GM21515 (cell line): ENCODE results near the gene KLHL5.
A peak's percentile ranks its signal among the peaks of the same experiment; 100 is the strongest.
"Not testable (repeated sequence)": the region's sequence is repeated elsewhere in the genome, so short reads cannot be mapped to it uniquely, and the experiment has no call there.

ENCODE experiments used
- ATAC-seq: cut with Tn5 transposase; IDR thresholded peaks from one replicate; pipeline ENCODE4 v1.9.1; 2021; ENCODE audit not compliant: unreplicated experiment

Gene KLHL5

DNA sequence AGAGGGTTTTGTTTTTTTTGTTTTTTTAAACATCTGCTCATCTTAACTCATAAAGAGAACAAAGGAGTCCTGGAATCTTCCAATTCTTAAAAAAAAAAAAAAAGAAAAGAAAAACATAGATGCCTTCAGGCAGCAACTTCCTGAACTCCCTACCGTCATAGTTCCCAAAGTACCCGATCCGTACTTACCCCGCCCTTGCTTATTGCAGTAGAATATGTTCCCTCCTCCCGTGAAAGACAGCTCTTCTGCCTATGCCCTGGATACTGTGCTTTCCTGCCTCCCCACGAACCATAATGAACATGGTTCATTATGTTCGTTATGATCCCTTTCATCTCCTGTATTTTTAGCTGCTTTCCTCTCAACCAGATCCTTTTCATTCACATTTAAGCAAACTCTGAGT, 40.3 kb downstream of the KLHL5 start:
- no peak for ATAC-seq

DNA sequence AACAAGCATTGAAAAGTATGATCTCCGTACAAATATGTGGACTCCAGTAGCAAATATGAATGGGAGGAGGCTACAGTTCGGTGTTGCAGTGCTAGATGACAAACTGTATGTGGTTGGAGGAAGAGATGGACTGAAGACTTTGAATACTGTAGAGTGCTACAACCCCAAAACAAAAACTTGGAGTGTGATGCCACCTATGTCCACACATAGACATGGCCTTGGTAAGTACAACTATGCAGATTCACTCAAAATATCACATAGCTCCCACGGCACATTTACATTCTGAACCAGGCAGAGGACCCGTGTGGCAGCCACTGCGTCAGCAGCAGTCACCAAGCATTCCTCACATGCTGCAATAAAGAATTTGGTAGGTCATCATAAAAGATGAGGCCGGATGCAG, 41.3 kb downstream of the KLHL5 start:
- no peak for ATAC-seq

DNA sequence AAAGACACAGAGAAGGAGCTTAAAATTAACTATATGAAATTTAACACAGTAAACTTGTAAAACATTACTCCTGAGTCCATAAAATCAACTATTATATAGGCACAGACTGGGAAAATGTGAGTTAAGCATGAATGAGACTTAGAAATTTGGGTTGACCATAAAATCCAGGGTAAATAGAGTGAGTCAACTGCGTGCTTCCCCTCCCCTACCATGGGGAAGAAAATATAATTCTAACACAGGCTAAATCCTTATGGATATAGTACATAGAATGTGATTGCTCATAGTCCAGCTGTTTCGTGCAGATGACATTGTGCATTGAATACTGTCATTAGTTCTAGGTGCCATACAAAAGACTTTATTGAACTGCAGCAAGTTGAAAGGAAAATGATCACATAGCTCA, 42.2 kb downstream of the KLHL5 start:
- no peak for ATAC-seq

DNA sequence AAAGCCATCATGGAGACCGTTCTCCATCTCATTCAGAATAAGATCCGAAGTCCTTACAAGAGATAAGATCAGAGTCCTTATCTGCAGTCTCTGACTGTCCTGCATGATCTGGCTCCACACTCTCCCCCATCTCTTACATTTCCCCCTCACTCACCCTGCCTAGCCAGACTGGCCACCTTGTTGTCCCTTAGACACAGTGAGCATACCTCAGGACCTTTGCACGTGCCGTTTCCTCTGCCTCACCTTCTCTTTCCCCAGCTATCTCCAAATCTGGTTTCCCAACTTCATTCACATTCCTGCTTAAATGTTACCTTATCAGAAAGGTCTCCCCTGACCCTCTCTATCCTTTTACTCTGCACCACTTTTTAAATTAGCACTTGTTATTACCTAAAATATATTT, 44.0 kb downstream of the KLHL5 start:
- ATAC-seq = no peak

- ATAC-seq = no peak
Measured at GRCh38 chr4:39114436-39114835, 52.4 kb downstream of the KLHL5 start.

- ATAC-seq = no peak
Measured at GRCh38 chr4:39118034-39118658, 56.1 kb downstream of the KLHL5 start.

GRCh38 chr4:39120418-39120817, 58.4 kb downstream of the KLHL5 start:
- no peak for ATAC-seq

DNA sequence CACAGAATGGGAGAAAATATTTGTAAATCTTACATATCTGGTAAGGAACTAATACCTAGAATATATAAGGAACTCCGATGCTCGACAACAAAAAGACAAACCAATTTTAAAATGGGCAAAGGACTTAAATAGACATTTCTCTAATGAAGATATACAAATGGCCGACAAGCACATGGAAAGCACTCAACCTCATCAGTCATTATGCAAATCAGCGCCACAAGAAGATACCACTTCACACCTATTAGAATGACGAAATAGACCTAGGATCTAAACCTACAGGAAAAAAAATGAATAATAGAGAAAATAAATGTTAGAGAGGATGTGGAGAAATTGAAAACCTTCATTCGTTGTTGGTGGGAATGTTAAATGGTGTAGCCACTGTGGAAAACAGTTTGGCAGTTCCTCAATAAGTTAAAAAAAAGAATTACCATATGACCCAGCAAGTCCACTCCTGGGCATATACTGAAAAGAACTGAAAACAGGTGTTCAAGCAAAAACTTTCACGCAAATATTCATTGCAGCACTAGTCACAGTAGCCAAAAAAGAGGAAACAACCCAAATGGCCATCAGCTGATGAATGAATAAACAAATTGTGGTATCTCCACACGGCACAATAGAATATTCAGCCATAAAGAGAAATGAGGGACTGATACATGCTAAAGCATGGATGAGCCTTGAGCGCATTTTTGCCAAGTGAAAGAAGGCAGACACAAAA, 63.0 kb downstream of the KLHL5 start:
- peak; percentile 82 for ATAC-seq

DNA sequence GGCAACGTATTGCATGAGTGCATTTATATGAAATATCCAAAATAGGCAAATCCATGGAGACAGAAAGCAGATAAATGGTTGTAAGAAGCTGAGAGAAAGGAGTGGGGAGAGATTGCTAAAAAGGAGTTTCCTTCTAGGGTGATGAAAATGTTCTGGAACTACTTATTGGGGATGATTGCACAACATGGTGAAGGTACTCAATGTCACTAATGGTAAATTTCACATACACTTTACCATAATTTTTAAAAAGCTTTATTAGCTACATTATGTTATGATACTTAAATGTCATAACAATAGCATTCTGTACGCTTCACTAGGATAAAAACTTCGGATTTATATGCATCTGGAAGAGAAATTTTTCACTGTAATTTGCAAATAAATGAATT, 63.6 kb downstream of the KLHL5 start:
- ATAC-seq = peak; percentile 9

GRCh38 chr4:39126256-39127095, 64.4 kb downstream of the KLHL5 start:
- ATAC-seq = no peak

- ATAC-seq = no peak
Measured at GRCh38 chr4:39133623-39134022, 71.6 kb downstream of the KLHL5 start.

DNA sequence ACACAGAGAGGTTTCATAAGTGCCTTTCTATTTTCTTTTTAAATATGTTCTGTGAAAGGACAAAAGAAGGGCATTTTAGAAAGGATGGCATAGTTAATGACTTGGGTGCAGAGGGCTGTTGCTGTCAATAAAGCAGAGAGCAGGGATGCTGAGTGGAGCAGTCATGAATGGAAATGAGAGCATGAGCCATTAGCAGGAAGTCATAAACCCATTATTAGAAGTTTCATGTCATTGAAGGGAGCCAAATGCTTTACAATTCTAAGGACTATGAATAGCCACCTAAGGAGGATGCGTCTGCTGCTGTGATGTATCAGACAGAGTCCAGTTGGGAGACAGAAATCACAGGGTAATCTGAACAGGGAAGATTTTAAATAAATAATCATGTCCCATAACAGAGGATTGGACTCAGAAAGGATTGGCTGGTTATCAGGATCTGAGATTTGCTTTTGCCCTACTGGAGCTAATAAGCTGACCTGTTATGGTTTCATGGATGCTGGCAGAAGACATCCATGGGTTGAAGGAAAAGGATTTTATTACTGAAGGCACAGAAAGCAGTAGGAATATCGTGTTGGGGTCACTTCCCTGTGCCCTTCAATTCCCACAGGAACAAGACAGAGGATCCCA, 72.8 kb downstream of the KLHL5 start:
- ATAC-seq = peak; percentile 40

- not testable (repeated sequence) for ATAC-seq
Measured at GRCh38 chr4:39138227-39138626, 76.2 kb downstream of the KLHL5 start.

DNA sequence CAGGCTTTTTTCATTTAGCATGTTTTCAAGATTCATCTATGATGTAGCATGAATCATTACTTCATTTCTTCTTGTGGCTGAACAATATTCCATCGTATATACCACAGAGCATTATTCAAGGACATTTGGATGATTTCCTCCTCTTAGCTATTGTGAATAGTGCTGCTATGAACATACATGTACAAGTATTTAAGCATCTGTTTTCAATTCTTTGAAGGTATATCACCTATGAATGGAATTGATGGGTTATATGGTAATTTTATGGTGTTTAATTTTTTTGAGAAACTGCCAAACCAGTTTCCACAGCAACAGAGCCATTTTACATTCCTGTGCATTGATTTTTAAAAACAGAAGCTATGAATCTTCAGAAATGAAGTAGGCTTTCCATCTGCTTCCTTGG, 84.2 kb downstream of the KLHL5 start:
- no peak for ATAC-seq

GRCh38 chr4:39154009-39154408, 92.0 kb downstream of the KLHL5 start:
- no peak for ATAC-seq

- ATAC-seq = no peak
Measured at GRCh38 chr4:39157520-39157919, 95.5 kb downstream of the KLHL5 start.

GRCh38 chr4:39166177-39166576, 104.1 kb downstream of the KLHL5 start:
- no peak for ATAC-seq

DNA sequence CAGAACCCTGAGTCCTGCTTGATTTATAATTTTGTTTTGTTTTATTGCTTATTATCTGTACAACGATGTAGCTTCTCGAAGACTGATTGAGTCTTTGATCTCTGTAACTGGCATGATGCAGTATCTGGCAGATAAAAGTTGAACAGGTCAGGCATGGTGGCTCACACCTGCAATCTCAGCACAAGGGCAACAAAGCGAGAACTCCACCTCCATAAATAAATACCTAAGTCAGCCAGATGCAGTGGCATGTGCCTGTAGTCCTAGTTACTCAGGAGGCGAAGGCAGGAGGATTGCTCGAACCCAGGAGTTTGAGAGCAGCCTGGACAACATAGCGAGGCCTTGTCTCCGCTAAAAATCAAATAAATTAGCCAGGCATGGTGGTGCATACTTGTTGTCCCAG, 104.6 kb downstream of the KLHL5 start:
- no peak for ATAC-seq

DNA sequence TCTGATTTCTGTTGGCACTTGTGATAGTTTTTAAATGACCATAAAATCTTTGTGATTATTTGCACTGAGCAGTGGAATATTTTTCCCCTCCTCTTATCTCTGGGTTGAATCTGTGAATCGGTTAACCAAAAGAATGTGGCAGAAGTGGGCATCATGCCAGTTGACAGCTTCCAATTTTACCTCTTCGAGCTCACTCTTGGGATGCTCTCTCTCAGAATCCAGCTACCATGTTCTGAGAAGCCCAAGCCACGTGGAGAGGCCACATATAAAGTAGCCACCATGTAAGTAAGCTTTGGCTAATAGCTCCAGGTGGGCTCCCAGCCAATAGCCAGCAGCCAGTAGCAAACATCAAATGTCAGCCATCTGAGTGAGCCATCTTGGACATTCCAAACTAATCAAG, 107.4 kb downstream of the KLHL5 start:
- no peak for ATAC-seq

DNA sequence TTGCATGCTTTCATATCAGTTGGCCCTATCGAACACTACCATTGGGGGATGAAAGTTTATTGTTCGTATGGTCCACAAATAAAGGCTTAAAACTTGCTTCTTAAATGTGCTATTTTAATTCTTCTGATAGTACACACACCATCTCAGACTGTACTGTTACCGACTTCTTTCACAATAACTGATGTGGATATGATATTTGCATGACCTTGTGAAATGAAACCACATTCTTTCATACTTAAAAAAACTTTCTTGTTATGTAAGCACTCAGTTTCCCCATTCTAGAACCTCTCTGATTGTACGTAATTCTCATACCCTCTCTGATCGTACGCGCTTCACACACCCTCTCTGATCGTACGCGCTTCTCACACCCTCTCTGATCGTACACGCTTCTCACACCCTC, 108.3 kb downstream of the KLHL5 start:
- ATAC-seq = no peak
